ENCODE measurements around the gene ANKS1A. TPM values are rescaled to one million over a fixed set of nuclear protein-coding genes. Genes with fewer than 3 reads are reported as not detected.

ANKS1A gene
- polyA plus RNA-seq, 2 of the 4 experiments (the other 2 are of a cell fraction), result 3.6 to 5.9 TPM

DNA sequence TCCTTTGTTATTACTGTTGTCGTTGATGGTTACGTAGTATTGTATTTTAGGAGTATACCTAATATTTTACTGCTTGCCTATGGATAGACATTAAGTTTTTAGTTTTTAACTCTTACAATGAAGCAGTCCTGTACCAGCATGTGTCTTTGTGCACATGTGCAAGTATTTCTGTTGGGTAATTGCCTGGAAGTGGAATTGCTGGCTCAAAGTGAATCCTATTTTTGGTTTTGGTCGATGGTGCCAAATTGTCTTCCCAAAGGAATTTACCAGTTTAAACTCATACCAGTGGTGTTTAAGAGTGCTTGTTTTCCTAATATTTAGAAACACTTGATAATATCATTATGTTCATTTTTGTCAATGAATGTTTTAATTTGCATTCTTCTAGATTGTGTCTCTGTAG is 75.5 kb downstream of the ANKS1A start:
- 79% methylated on average over 3 of the region's 3 CpGs for WGBS (ENCODE audit: missing lambda C conversion rate)
- no peaks in the 10 kb centered on the region for H3K9me3 ChIP-seq
- ChIA-PET POLR2A (no interaction called here), CTCF (no interaction called here)
- H3K4me3 ChIP-seq, result no peak overlapping the region
- TF ChIP-seq EHMT2 (IDR thresholded peaks at IDR 0.05; ENCODE audit: low read depth) (no peak), POLR2AphosphoS2 (conservative IDR thresholded peaks at IDR 0.05; ENCODE audit: low read length) (no peak), GATA3 (IDR thresholded peaks at IDR 0.05; ENCODE audit: borderline replicate concordance) (no peak), EHF (CRISPR knock-in tag; IDR thresholded peaks at IDR 0.05) (no peak), CBX2 (IDR thresholded peaks at IDR 0.05; ENCODE audit: borderline replicate concordance, low read depth) (no peak), MYC (IDR thresholded peaks at IDR 0.05; ENCODE audit: borderline replicate concordance, low read length) (no peak), ZFP36 (IDR thresholded peaks at IDR 0.05; ENCODE audit: borderline replicate concordance, partially characterized antibody) (no peak), POLR2A (IDR thresholded peaks at IDR 0.05; ENCODE audit: low read length) (no peak)
- TF ChIP-seq, protein P1, sequence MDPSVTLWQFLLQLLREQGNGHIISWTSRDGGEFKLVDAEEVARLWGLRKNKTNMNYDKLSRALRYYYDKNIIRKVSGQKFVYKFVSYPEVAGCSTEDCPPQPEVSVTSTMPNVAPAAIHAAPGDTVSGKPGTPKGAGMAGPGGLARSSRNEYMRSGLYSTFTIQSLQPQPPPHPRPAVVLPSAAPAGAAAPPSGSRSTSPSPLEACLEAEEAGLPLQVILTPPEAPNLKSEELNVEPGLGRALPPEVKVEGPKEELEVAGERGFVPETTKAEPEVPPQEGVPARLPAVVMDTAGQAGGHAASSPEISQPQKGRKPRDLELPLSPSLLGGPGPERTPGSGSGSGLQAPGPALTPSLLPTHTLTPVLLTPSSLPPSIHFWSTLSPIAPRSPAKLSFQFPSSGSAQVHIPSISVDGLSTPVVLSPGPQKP (IDR thresholded peaks at IDR 0.05; ENCODE audit: low read depth, low read length), result no peak
- TF ChIP-seq, protein P2, sequence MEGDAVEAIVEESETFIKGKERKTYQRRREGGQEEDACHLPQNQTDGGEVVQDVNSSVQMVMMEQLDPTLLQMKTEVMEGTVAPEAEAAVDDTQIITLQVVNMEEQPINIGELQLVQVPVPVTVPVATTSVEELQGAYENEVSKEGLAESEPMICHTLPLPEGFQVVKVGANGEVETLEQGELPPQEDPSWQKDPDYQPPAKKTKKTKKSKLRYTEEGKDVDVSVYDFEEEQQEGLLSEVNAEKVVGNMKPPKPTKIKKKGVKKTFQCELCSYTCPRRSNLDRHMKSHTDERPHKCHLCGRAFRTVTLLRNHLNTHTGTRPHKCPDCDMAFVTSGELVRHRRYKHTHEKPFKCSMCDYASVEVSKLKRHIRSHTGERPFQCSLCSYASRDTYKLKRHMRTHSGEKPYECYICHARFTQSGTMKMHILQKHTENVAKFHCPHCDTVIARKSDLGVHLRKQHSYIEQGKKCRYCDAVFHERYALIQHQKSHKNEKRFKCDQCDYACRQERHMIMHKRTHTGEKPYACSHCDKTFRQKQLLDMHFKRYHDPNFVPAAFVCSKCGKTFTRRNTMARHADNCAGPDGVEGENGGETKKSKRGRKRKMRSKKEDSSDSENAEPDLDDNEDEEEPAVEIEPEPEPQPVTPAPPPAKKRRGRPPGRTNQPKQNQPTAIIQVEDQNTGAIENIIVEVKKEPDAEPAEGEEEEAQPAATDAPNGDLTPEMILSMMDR (IDR thresholded peaks at IDR 0.05), result no peak
- TF ChIP-seq, protein P3, sequence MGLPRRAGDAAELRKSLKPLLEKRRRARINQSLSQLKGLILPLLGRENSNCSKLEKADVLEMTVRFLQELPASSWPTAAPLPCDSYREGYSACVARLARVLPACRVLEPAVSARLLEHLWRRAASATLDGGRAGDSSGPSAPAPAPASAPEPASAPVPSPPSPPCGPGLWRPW (IDR thresholded peaks at IDR 0.05), result no peak
- TF ChIP-seq, protein P4, sequence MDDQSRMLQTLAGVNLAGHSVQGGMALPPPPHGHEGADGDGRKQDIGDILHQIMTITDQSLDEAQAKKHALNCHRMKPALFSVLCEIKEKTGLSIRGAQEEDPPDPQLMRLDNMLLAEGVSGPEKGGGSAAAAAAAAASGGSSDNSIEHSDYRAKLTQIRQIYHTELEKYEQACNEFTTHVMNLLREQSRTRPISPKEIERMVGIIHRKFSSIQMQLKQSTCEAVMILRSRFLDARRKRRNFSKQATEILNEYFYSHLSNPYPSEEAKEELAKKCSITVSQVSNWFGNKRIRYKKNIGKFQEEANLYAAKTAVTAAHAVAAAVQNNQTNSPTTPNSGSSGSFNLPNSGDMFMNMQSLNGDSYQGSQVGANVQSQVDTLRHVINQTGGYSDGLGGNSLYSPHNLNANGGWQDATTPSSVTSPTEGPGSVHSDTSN (IDR thresholded peaks at IDR 0.05), result no peak
- DNase-seq (ENCODE audit: low read depth in 1 of 2, low spot score in 1 of 2), result no peak
- ATAC-seq, result no peak
- no peak overlapping the region for H3K4me2 ChIP-seq
- H3K27ac ChIP-seq, result no peak overlapping the region
- H3K4me1 ChIP-seq, result no peaks in the 10 kb centered on the region
- no peak for FAIRE-seq

DNA sequence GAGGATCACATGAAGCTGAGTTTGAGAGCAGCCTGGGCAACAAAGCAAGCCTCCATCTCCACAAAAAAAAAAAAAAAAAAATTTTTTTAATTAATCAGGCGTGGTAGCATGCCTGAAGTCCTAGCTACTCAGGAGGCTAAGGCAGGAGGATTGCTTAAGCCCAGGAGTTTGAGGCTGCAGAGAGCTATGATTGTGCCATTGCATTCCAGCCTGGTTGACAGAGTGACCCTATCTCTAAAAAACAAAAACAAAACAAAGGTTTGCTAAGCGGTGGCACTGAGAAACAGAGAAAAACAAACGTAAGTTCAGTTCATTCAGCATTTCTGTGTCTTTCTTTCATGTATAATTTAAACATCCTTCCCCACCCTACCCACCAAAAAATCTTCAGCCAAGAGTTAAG is 78.4 kb downstream of the ANKS1A start:
- WGBS (ENCODE audit: missing lambda C conversion rate), result 84% methylated on average over 3 of the region's 3 CpGs
- H3K4me3 ChIP-seq, result no peak overlapping the region
- H3K4me2 ChIP-seq, result no peak overlapping the region
- no peak overlapping the region for H3K27ac ChIP-seq
- FAIRE-seq (no peak), DNase-seq (ENCODE audit: low read depth in 1 of 2, low spot score in 1 of 2) (no peak), ATAC-seq (no peak)
- POLR2A ChIA-PET, result interaction anchor here (0.7 kb wide), 1 partner anchor 21 kb away, joined by 5 read pairs; no protein-coding TSS in a partner anchor
- TF ChIP-seq JUNB (IDR thresholded peaks at IDR 0.05) (no peak), ZNF302 (CRISPR knock-in tag; IDR thresholded peaks at IDR 0.05) (no peak), MYC (IDR thresholded peaks at IDR 0.05; ENCODE audit: borderline replicate concordance, low read length) (no peak), EHF (CRISPR knock-in tag; IDR thresholded peaks at IDR 0.05) (no peak), HDAC2 (IDR thresholded peaks at IDR 0.05) (no peak), FOXS1 (CRISPR knock-in tag; IDR thresholded peaks at IDR 0.05) (no peak), ZC3H11A (IDR thresholded peaks at IDR 0.05) (no peak)
- TF ChIP-seq, protein P5, sequence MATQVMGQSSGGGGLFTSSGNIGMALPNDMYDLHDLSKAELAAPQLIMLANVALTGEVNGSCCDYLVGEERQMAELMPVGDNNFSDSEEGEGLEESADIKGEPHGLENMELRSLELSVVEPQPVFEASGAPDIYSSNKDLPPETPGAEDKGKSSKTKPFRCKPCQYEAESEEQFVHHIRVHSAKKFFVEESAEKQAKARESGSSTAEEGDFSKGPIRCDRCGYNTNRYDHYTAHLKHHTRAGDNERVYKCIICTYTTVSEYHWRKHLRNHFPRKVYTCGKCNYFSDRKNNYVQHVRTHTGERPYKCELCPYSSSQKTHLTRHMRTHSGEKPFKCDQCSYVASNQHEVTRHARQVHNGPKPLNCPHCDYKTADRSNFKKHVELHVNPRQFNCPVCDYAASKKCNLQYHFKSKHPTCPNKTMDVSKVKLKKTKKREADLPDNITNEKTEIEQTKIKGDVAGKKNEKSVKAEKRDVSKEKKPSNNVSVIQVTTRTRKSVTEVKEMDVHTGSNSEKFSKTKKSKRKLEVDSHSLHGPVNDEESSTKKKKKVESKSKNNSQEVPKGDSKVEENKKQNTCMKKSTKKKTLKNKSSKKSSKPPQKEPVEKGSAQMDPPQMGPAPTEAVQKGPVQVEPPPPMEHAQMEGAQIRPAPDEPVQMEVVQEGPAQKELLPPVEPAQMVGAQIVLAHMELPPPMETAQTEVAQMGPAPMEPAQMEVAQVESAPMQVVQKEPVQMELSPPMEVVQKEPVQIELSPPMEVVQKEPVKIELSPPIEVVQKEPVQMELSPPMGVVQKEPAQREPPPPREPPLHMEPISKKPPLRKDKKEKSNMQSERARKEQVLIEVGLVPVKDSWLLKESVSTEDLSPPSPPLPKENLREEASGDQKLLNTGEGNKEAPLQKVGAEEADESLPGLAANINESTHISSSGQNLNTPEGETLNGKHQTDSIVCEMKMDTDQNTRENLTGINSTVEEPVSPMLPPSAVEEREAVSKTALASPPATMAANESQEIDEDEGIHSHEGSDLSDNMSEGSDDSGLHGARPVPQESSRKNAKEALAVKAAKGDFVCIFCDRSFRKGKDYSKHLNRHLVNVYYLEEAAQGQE (IDR thresholded peaks at IDR 0.05), result no peak
- CTCF ChIA-PET, result interaction anchor here (1.1 kb wide), 1 partner anchor 22 kb away, joined by 4 read pairs; no protein-coding TSS in a partner anchor
- no peaks in the 10 kb centered on the region for H3K4me1 ChIP-seq
- H3K9me3 ChIP-seq, result no peaks in the 10 kb centered on the region

All from A549 (cell line).